ENCODE results near the gene SLAMF1. TPM values are rescaled to one million over a fixed set of nuclear protein-coding genes. Genes with fewer than 3 reads are reported as not detected.

The SLAMF1 gene
- total RNA-seq, 6 experiments from 2014 or later = 0.20 to 0.42 (median 0.28) TPM

DNA sequence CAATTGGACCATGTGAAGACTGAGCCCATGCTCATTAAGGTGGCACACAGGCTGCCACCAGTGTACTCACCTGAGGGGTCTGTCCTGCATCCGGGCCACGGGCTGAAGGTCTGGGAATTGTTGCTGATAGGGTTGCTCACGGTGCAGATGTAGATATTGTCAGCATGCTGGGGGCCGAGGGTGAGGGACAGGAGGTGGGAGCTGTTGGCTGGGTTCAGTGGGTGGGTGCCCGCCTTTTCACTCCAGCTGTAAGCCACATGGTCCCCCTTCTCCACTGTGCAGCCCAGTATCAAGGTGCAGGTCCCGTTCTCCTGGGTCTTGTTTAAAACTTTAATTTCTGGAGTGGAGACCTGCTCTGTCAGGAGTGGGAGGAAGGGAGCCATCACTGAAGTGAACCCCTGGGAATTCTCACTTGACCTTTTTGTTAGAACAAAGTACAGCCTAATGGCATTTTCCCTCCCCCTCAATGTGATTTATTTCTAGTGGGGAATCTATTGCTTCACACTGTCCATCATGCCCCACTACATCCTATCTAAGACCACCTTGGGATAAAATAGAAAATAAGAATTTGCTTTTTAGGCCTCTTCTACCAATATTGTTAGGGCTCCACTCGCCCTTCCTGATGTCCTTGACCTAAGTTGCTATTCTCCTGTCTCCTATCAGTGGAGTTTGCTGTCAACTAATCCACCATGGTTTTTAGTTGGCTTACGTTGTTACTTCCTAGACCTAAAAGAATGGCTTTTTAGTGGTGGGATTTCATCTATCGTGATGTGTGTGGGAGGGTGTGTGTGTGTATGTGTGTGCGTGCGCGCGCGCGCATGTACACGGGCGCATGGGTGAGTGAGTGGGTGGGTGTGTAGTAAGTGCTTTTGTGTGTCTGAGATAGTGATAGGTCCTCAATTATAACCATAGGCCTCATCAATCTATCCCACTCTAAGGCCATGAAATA lies 12.0 kb downstream of the SLAMF1 start:
- intact Hi-C loops (cut with DNase I) = no loop called here
- no peak overlapping the region for H3K4me3 ChIP-seq
- H3K27me3 ChIP-seq = no peaks in the 10 kb centered on the region
- no peaks in the 10 kb centered on the region for H3K9me3 ChIP-seq
- TF ChIP-seq POLR2A (IDR thresholded peaks at IDR 0.05) (no peak), CTCF (IDR thresholded peaks at IDR 0.05) (no peak)
- peaks cover 0 to 20% (median 6%) of the 10 kb centered on the region in 4 donors for H3K4me1 ChIP-seq
- no peak overlapping the region for H3K27ac ChIP-seq
- 93% methylated on average over 10 of the region's 17 CpGs for WGBS (ENCODE audit: insufficient coverage, low coverage, low lambda C conversion rate, missing lambda C conversion rate)
- no peaks in the 10 kb centered on the region for H3K36me3 ChIP-seq
- ATAC-seq (no peak), DNase-seq (no peak)

DNA sequence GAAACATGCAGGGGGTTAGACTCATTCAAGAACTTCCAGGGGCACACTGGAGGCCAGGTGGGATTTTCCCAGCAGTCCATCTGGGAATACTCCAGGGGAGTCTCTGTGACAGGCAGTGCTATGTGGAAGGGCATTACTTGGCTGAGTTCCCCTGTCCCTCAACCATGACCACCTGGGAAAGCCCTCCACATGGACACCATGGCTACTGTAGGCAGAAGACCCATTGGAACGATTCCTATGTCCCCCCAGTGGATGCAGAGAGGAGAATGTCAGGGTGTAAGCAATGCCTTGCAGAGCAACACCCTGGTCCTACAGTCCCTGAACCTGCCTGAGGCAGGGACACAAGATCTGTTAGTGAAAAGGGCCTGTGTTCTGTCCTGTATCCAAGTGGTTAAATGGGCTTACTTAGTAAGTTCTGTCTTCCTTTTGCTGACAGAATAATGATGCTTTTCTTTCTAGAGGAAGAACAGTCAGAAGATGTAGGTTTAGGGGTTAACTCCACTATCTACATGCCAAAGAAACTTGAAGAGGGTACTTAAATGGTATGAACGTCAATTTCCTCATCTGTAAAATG lies 13.4 kb downstream of the SLAMF1 start:
- intact Hi-C loops (cut with DNase I) = no loop called here
- Histone ChIP-seq H3K27me3 (no peaks in the 10 kb centered on the region), H3K4me1 (peaks cover 0 to 6% (median under 1%) of the 10 kb centered on the region in 4 donors), H3K9me3 (no peaks in the 10 kb centered on the region), H3K27ac (no peak overlapping the region), H3K4me3 (no peak overlapping the region), H3K36me3 (no peaks in the 10 kb centered on the region)
- no peak for TF ChIP-seq CTCF (IDR thresholded peaks at IDR 0.05)
- TF ChIP-seq POLR2A (IDR thresholded peaks at IDR 0.05) = no peak
- 70% methylated on average over 1 of the region's 2 CpGs for WGBS (ENCODE audit: insufficient coverage, low coverage, low lambda C conversion rate, missing lambda C conversion rate)
- DNase-seq (no peak), ATAC-seq (no peak)

DNA sequence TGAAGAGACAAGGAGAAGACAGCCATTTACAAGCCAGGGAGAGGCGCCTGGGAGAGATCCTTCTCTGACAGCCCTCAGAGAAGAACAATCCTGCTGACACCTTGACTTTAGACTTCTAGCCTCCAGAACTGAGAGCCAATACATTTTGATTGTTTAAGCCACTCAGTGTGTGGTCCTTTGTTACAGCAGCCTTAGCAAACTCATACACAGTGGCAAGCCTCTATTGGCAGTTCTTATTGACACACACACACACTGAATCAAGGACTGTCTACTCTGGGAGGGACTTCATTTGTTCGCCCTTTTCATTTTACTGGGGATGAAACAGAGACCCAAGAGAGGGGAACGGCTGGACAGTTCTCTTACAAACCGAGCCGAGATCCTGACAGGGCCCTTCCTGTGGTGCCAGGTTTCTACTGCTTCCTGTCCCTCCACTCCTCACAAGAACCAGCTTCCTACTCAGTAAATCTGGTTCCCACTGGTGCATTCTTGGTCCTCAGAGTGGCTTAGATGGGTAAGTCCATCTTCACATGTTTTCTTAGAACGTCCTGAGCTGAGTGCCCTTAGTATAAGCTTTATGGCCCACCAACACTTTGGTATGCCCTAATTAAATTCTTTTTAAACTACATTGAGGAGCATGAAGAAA lies 14.7 kb downstream of the SLAMF1 start:
- no peaks in the 10 kb centered on the region for H3K4me1 ChIP-seq
- no peak overlapping the region for H3K27ac ChIP-seq
- H3K27me3 ChIP-seq = no peaks in the 10 kb centered on the region
- 70% methylated on average over 3 of the region's 6 CpGs for WGBS (ENCODE audit: insufficient coverage, low coverage, low lambda C conversion rate, missing lambda C conversion rate)
- no peaks in the 10 kb centered on the region for H3K9me3 ChIP-seq
- no peak overlapping the region for H3K4me3 ChIP-seq
- TF ChIP-seq POLR2A (IDR thresholded peaks at IDR 0.05) (no peak), CTCF (IDR thresholded peaks at IDR 0.05) (no peak)
- ATAC-seq (no peak), DNase-seq (no peak)
- intact Hi-C loops (cut with DNase I) = no loop called here
- no peaks in the 10 kb centered on the region for H3K36me3 ChIP-seq

DNA sequence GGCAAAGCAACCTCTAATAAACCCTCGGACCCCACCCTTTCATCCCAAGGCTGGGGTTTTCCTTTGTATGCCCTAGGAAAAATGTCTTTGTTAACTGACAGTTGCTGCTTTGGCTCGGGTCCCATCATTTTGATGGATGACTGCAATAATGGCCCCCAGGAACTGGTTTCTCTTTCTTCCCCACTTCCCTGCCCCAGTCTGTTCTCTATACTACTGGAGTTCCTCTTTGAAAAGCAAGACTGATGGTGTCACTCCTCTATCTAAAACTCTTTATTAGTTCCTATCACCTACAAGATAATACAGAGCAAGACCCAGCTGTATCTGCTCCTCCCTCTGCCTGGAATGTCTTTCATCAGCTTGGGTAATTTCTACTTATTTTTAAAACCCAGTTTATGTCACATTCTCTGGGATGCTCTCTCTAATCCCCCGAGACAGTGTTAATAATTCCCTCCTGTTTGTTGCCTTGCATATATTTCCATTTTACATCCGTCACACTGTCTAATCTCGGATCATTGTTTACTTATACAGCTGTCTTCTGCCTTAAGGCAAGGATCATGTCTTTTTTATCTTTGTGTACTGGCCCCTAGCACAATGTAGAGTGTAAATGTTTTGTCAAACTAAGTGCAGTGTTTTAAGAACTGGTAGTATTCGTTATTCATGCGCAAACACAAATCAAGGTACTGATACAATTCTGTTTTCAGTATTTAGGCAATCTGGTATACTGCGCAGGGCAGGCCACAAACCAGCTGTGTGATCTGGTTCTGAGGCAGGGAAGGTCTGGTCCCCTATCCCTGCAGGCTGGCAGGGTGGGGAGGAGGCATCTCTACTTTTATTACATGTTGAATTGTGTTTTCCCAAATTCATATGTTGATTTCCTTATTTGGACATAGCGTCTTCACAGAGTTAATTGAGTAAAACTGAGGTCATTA lies 16.1 kb downstream of the SLAMF1 start:
- Histone ChIP-seq H3K4me1 (no peaks in the 10 kb centered on the region), H3K36me3 (no peaks in the 10 kb centered on the region), H3K27me3 (no peaks in the 10 kb centered on the region), H3K27ac (no peak overlapping the region), H3K9me3 (no peaks in the 10 kb centered on the region), H3K4me3 (no peak overlapping the region)
- DNase-seq (no peak), ATAC-seq (peak in 1 of 4 donors; percentile 24)
- TF ChIP-seq POLR2A (IDR thresholded peaks at IDR 0.05) = no peak
- TF ChIP-seq CTCF (IDR thresholded peaks at IDR 0.05) = no peak
- intact Hi-C loops (cut with DNase I) = no loop called here
- WGBS (ENCODE audit: insufficient coverage, low coverage, low lambda C conversion rate, missing lambda C conversion rate) = 64% methylated on average over 8 of the region's 9 CpGs

Measured in right lobe of liver (tissue), 6 donors.